HepG2 (cell line): ENCODE measurements around the gene SPAG9. TPM values are rescaled to one million over a fixed set of nuclear protein-coding genes. Genes with fewer than 3 reads are reported as not detected.
A peak's percentile ranks its signal among the peaks of the same experiment; 100 is the strongest.

Experiments used
- KDM5A ChIP-seq: fragments of 200-600 bp; sonication (generic); IDR thresholded peaks from 2 replicates; pipeline ENCODE4 v1.7.0; 2018; ENCODE audit warnings: antibody characterized with exemption, mild to moderate bottlenecking, low read length, borderline replicate concordance
- KDM6A ChIP-seq: IDR thresholded peaks from 2 replicates; pipeline ENCODE4 v1.6.1; 2016; ENCODE audit warnings: low read depth
- PRDM10 ChIP-seq: sonication (generic); formaldehyde crosslinking; IDR thresholded peaks from 2 replicates; pipeline ENCODE4 v1.4.0; 2020; ENCODE audit warnings: low read depth, missing genetic modification reagents
- PRMT3 ChIP-seq: sonication (generic); formaldehyde crosslinking; IDR thresholded peaks from 2 replicates; pipeline ENCODE4 v1.8.1; 2022; ENCODE audit warnings: low read depth, mild to moderate bottlenecking, moderate library complexity, missing genetic modification reagents, borderline replicate concordance
- RFX3 ChIP-seq: IDR thresholded peaks from 2 replicates; pipeline ENCODE4 v1.6.1; 2016; ENCODE audit warnings: missing biosample characterization, missing genetic modification reagents
- SAP130 ChIP-seq: IDR thresholded peaks from 2 replicates; pipeline ENCODE4 v1.6.1; 2016; ENCODE audit warnings: low read depth
- ZNF256 ChIP-seq: sonication (generic); formaldehyde crosslinking; conservative IDR thresholded peaks from 2 replicates; pipeline ENCODE4 v1.4.0; 2020; ENCODE audit warnings: missing genetic modification reagents
- ZNF331 ChIP-seq: sonication (generic); formaldehyde crosslinking; IDR thresholded peaks from 2 replicates; pipeline ENCODE4 v1.4.0; 2020; ENCODE audit warnings: missing genetic modification reagents
- ZNF446 ChIP-seq: sonication (generic); formaldehyde crosslinking; IDR thresholded peaks from 2 replicates; pipeline ENCODE4 v1.5.0; 2020; ENCODE audit warnings: mild to moderate bottlenecking, missing genetic modification reagents
- polyA plus RNA-seq, 8 experiments: library from polyadenylated mRNA; depleted of rRNA in 3 of 8; stranded (reverse) in 7 of 8; unstranded in 1 of 8; fragments of >200 nt; fragmentation: Illumina TruSeq in 4 of 8; extraction: Trizol in 4 of 8; gene quantifications; 2 replicates each; pipeline versions ENCODE4 v1.2.1 to v1.2.3, GENCODE V29; 2011 to 2016; ENCODE audit warnings: low read depth in 4 of 8, missing spikeins in 1 of 8, mixed read lengths in 1 of 8; ENCODE audit not compliant: insufficient read depth in 1 of 8
- total RNA-seq, 5 experiments: library from RNA; depleted of rRNA; stranded (reverse); fragments of >200 nt; fragmentation: Illumina TruSeq; extraction: Trizol; gene quantifications; 2 replicates each; pipeline ENCODE4 v1.2.3, GENCODE V29; 2016; ENCODE audit warnings: low read depth in 1 of 5
- TF ChIP-seq, protein P1 (sequence below): sonication (generic); formaldehyde crosslinking; IDR thresholded peaks from 2 replicates; pipeline ENCODE4 v1.9.0; 2022; ENCODE audit warnings: low read depth, missing genetic modification reagents
- TF ChIP-seq, protein P2 (sequence below): sonication (generic); formaldehyde crosslinking; IDR thresholded peaks from 2 replicates; pipeline ENCODE4 v1.5.0; 2020; ENCODE audit warnings: mild to moderate bottlenecking, missing genetic modification reagents
- TF ChIP-seq, protein P3 (sequence below): sonication (generic); formaldehyde crosslinking; IDR thresholded peaks from 2 replicates; pipeline ENCODE4 v1.4.0; 2020; ENCODE audit warnings: mild to moderate bottlenecking, missing genetic modification reagents

Gene SPAG9
- total and polyA plus RNA-seq, 2 of the 13 experiments (the other 11 are each of a cell fraction or from before 2014, with no cell fraction given) = 43.2 to 78.6 TPM

DNA sequence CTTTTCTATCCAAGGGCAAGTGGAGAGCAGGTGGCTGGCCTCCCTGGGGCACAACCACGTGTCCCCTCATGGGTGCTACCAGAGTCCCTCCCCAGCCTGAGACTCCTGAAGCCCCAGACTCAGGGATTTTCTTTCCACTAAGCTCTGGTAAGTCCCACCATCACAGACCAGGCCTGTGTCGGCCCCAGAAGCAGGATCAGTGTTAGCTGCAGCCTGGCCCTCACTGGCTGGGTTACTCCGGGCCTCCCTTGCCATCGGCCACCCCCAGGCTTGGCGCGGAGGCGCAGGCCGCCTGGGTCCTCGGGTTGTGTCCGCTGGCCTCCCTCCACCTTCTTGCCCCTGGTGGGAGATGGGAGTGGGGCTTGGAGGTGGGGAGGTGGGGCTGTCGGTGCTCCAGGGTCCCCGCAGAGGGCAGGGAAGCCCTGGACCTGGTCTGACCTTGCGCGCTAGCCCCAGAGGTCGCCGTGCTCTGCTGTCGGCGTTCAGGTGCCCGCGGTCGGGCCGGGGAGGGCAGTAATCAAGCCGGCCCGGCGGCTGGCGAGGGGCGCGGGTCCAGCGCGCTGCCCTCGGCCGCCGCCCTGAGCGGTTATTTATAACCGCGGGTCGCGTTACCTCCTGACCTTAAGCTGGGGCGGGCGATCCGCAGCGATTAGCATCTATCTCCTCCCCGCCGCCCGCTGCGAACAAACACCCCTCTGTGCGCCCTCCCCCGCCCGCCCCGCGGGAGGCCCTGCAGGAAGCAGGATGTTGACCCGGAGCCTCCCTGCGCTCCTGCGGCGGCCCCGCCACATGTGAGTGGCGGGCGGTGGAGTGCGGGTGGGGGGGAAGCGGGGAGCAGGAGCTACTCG, 176.4 kb downstream of the SPAG9 start (continued):
- TF ChIP-seq ZNF331 (CRISPR knock-in tag) (peak; percentile 94), ZNF256 (peak; percentile 94; the same call in 1 of the 2 replicates), KDM5A (peak; percentile 51; the same call in 1 of the 2 replicates), RFX3 (CRISPR knock-in tag) (no peak), SAP130 (peak; percentile 93), KDM6A (CRISPR knock-in tag) (peak; percentile 96), PRDM10 (CRISPR knock-in tag) (peak; percentile 89), ZNF446 (CRISPR knock-in tag) (no peak; the same call in 1 of the 2 replicates), PRMT3 (CRISPR knock-in tag) (peak; percentile 98)
- TF ChIP-seq, protein P1, sequence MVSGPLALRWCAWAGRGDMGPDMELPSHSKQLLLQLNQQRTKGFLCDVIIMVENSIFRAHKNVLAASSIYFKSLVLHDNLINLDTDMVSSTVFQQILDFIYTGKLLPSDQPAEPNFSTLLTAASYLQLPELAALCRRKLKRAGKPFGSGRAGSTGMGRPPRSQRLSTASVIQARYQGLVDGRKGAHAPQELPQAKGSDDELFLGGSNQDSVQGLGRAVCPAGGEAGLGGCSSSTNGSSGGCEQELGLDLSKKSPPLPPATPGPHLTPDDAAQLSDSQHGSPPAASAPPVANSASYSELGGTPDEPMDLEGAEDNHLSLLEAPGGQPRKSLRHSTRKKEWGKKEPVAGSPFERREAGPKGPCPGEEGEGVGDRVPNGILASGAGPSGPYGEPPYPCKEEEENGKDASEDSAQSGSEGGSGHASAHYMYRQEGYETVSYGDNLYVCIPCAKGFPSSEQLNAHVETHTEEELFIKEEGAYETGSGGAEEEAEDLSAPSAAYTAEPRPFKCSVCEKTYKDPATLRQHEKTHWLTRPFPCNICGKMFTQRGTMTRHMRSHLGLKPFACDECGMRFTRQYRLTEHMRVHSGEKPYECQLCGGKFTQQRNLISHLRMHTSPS = peak; percentile 94
- TF ChIP-seq, protein P2, sequence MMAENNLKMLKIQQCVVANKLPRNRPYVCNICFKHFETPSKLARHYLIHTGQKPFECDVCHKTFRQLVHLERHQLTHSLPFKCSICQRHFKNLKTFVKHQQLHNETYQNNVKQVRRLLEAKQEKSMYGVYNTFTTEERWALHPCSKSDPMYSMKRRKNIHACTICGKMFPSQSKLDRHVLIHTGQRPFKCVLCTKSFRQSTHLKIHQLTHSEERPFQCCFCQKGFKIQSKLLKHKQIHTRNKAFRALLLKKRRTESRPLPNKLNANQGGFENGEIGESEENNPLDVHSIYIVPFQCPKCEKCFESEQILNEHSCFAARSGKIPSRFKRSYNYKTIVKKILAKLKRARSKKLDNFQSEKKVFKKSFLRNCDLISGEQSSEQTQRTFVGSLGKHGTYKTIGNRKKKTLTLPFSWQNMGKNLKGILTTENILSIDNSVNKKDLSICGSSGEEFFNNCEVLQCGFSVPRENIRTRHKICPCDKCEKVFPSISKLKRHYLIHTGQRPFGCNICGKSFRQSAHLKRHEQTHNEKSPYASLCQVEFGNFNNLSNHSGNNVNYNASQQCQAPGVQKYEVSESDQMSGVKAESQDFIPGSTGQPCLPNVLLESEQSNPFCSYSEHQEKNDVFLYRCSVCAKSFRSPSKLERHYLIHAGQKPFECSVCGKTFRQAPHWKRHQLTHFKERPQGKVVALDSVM (CRISPR knock-in tag) = peak; percentile 92
- TF ChIP-seq, protein P3, sequence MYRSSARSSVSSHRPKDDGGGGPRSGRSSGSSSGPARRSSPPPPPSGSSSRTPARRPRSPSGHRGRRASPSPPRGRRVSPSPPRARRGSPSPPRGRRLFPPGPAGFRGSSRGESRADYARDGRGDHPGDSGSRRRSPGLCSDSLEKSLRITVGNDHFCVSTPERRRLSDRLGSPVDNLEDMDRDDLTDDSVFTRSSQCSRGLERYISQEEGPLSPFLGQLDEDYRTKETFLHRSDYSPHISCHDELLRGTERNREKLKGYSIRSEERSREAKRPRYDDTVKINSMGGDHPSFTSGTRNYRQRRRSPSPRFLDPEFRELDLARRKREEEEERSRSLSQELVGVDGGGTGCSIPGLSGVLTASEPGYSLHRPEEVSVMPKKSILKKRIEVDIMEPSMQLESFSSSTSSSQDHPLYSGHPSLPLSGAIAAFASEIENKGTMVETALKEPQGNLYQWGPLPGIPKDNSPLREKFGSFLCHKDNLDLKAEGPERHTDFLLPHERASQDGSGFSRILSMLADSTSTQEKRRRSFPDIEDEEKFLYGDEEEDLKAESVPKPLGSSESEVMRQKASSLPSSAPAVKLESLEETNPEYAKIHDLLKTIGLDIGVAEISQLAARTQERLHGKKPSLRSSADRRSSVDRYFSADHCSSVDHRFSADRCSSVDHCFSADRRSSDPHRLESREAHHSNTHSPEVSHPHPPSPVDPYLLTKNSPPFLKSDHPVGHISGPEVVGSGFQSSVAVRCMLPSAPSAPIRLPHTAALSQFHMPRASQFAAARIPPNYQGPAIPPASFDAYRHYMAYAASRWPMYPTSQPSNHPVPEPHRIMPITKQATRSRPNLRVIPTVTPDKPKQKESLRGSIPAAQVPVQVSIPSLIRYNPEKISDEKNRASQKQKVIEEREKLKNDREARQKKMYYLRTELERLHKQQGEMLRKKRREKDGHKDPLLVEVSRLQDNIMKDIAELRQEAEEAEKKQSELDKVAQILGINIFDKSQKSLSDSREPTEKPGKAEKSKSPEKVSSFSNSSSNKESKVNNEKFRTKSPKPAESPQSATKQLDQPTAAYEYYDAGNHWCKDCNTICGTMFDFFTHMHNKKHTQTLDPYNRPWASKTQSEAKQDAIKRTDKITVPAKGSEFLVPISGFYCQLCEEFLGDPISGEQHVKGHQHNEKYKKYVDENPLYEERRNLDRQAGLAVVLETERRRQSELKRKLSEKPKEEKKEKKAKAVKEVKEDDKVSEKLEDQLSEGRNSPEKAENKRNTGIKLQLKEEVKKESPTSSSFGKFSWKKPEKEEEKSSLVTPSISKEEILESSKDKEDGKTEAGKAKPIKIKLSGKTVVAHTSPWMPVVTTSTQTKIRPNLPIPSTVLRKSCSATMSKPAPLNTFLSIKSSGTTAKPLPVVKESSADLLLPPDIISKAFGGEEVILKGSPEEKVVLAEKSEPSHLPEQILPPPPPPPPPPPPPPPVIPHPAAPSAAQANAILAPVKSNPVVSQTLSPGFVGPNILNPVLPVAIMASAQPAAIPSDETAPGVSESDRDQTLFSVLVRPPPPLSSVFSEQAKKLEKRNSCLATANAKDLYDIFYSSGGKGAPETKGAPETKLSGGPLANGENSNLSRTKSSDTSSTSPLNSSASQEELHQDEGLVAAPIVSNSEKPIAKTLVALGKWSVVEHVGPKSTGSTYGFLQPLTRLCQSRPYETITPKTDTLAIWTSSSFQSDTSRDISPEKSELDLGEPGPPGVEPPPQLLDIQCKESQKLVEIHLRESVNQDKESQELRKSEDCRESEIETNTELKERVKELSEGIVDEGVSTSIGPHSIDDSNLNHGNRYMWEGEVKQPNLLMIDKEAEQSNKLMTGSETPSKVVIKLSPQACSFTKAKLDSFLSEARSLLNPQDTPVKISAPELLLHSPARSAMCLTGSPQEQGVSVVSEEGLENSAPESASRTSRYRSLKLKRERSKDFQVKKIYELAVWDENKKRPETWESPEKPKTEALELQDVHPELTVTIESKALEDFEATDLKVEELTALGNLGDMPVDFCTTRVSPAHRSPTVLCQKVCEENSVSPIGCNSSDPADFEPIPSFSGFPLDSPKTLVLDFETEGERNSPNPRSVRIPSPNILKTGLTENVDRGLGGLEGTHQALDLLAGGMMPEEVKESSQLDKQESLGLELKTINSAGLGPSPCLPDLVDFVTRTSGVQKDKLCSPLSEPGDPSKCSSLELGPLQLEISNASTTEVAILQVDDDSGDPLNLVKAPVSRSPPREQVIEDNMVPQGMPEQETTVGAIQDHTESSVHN = no peak
